DOHH2 (cell line): Measurements from ENCODE around the gene RRM2.

ENCODE experiments used
- H3F3A ChIP-seq: fragments of 200-600 bp; sonication (generic), shearing (Covaris generic); 2 replicates; pipeline ENCODE4 v1.6.0; 2016; ENCODE audit warnings: antibody characterized with exemption, mild to moderate bottlenecking; ENCODE audit not compliant: control insufficient read depth, insufficient read depth
- H3K27ac ChIP-seq: fragments of 200-600 bp; sonication (generic); 2 replicates; pipeline ENCODE4 v1.5.1; 2014; ENCODE audit warnings: low read depth, mild to moderate bottlenecking, low read length, moderate library complexity
- H3K27me3 ChIP-seq: fragments of 200-600 bp; sonication (generic); 2 replicates; pipeline ENCODE4 v1.6.1; 2014; ENCODE audit warnings: mild to moderate bottlenecking, low read length, mixed read lengths; ENCODE audit not compliant: control insufficient read depth
- H3K36me3 ChIP-seq: fragments of 200-600 bp; sonication (generic); 2 replicates; pipeline ENCODE4 v1.6.1; 2014; ENCODE audit warnings: mild to moderate bottlenecking, low read length, moderate library complexity, mixed read lengths; ENCODE audit not compliant: control insufficient read depth
- H3K4me1 ChIP-seq: fragments of 200-600 bp; sonication (generic); 2 replicates; pipeline ENCODE4 v1.6.1; 2014; ENCODE audit warnings: mild to moderate bottlenecking, low read length, mixed read lengths; ENCODE audit not compliant: control insufficient read depth
- H3K4me2 ChIP-seq: fragments of 200-600 bp; sonication (generic); 2 replicates; pipeline ENCODE4 v1.6.0; 2014; ENCODE audit warnings: mild to moderate bottlenecking, low read length, moderate library complexity
- H3K4me3 ChIP-seq: fragments of 200-600 bp; sonication (generic); 2 replicates; pipeline ENCODE4 v1.5.1; 2014; ENCODE audit warnings: mild to moderate bottlenecking, low read length, mixed read lengths
- H3K79me2 ChIP-seq: fragments of 200-600 bp; sonication (generic); 2 replicates; pipeline ENCODE4 v1.6.1; 2014; ENCODE audit warnings: mild to moderate bottlenecking, low read length, mixed read lengths; ENCODE audit not compliant: control insufficient read depth
- H3K9me2 ChIP-seq: fragments of 200-600 bp; sonication (generic); replicated peaks from 2 replicates; pipeline ENCODE4 v1.6.1; 2014; ENCODE audit warnings: mild to moderate bottlenecking, low read length, mixed read lengths; ENCODE audit not compliant: control insufficient read depth
- H3K9me3 ChIP-seq: fragments of 200-600 bp; sonication (generic); 2 replicates; pipeline ENCODE4 v1.6.1; 2014; ENCODE audit warnings: antibody characterized with exemption, low read length, mixed read lengths; ENCODE audit not compliant: control insufficient read depth, insufficient read depth
- H4K20me1 ChIP-seq: fragments of 200-600 bp; sonication (generic); 2 replicates; pipeline ENCODE4 v1.6.0; 2014; ENCODE audit warnings: low read depth, mild to moderate bottlenecking, antibody characterized with exemption, low read length, moderate library complexity; ENCODE audit not compliant: control insufficient read depth, insufficient read depth
- CTCF ChIP-seq: fragments of 200-600 bp; sonication (generic); IDR thresholded peaks from one replicate; pipeline ENCODE4 v1.5.1; 2014; ENCODE audit warnings: antibody characterized with exemption, mild to moderate bottlenecking, low read depth, low read length; ENCODE audit not compliant: poor library complexity, severe bottlenecking
- EZH2phosphoT487 ChIP-seq: fragments of 200-600 bp; sonication (generic); IDR thresholded peaks from 2 replicates; pipeline ENCODE4 v1.6.1; 2017; ENCODE audit warnings: borderline replicate concordance, mild to moderate bottlenecking, antibody characterized with exemption, low read length, moderate library complexity, mixed read lengths

RRM2 gene

GRCh38 chr2:10079870-10080535, 42.5 kb upstream of the RRM2 start, which contains the start of gene CYS1:
CYS1 (minus strand) TSS chr2:10080411; CDS start chr2:10080223, 188 bp downstream.
- Histone ChIP-seq H3K4me3 (peak within 1 kb of the TSS; percentile 74), H3K4me1 (peaks cover 61% of the 10 kb centered on the region), H3K36me3 (no peaks in the 10 kb centered on the region), H3K27me3 (peaks cover 21% of the 10 kb centered on the region), H3K4me2 (peak within 1 kb of the TSS; percentile 90), H3K9me3 (no peaks in the 10 kb centered on the region), H3F3A (peaks cover 29% of the 10 kb centered on the region), H3K27ac (peak within 1 kb of the TSS; percentile 97), H4K20me1 (no peaks in the 10 kb centered on the region), H3K9me2 (no peaks in the 10 kb centered on the region), H3K79me2 (no peaks in the 10 kb centered on the region)
- no peak for TF ChIP-seq CTCF
- no peak for TF ChIP-seq EZH2phosphoT487

- no peaks in the 10 kb centered on the region for H3K9me2 ChIP-seq
- peak overlapping the region; percentile 72 for H3K4me3 ChIP-seq
- peaks cover 21% of the 10 kb centered on the region for H3K27me3 ChIP-seq
- H3K4me1 ChIP-seq: peaks cover 68% of the 10 kb centered on the region
- peaks cover 33% of the 10 kb centered on the region for H3F3A ChIP-seq
- H3K9me3 ChIP-seq: no peaks in the 10 kb centered on the region
- H4K20me1 ChIP-seq: no peaks in the 10 kb centered on the region
- H3K4me2 ChIP-seq: peak overlapping the region; percentile 90
- H3K79me2 ChIP-seq: no peaks in the 10 kb centered on the region
- peak overlapping the region; percentile 97 for H3K27ac ChIP-seq
- peak; percentile 16 for TF ChIP-seq CTCF
- TF ChIP-seq EZH2phosphoT487: no peak
- H3K36me3 ChIP-seq: no peaks in the 10 kb centered on the region
Observed at GRCh38 chr2:10080536-10081304, 41.8 kb upstream of the RRM2 start.

- H3K4me3 ChIP-seq: peak overlapping the region; percentile 65
- peaks cover 33% of the 10 kb centered on the region for H3F3A ChIP-seq
- H3K4me1 ChIP-seq: peaks cover 91% of the 10 kb centered on the region
- no peaks in the 10 kb centered on the region for H3K9me3 ChIP-seq
- H3K27me3 ChIP-seq: peaks cover 15% of the 10 kb centered on the region
- no peak for TF ChIP-seq CTCF
- no peak for TF ChIP-seq EZH2phosphoT487
- peak overlapping the region; percentile 97 for H3K27ac ChIP-seq
- H3K36me3 ChIP-seq: no peaks in the 10 kb centered on the region
- no peaks in the 10 kb centered on the region for H3K79me2 ChIP-seq
- H3K9me2 ChIP-seq: no peaks in the 10 kb centered on the region
- no peaks in the 10 kb centered on the region for H4K20me1 ChIP-seq
- peak overlapping the region; percentile 90 for H3K4me2 ChIP-seq
Observed at GRCh38 chr2:10083046-10083445, 39.5 kb upstream of the RRM2 start.
